GM18870 (cell line): Measurements from ENCODE around the gene GPR152.

ENCODE experiments used
- ATAC-seq: cut with Tn5 transposase; IDR thresholded peaks from one replicate; pipeline ENCODE4 v1.9.1; 2021; ENCODE audit warnings: moderate library complexity; ENCODE audit not compliant: unreplicated experiment

The GPR152 gene, protein sequence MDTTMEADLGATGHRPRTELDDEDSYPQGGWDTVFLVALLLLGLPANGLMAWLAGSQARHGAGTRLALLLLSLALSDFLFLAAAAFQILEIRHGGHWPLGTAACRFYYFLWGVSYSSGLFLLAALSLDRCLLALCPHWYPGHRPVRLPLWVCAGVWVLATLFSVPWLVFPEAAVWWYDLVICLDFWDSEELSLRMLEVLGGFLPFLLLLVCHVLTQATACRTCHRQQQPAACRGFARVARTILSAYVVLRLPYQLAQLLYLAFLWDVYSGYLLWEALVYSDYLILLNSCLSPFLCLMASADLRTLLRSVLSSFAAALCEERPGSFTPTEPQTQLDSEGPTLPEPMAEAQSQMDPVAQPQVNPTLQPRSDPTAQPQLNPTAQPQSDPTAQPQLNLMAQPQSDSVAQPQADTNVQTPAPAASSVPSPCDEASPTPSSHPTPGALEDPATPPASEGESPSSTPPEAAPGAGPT

DNA sequence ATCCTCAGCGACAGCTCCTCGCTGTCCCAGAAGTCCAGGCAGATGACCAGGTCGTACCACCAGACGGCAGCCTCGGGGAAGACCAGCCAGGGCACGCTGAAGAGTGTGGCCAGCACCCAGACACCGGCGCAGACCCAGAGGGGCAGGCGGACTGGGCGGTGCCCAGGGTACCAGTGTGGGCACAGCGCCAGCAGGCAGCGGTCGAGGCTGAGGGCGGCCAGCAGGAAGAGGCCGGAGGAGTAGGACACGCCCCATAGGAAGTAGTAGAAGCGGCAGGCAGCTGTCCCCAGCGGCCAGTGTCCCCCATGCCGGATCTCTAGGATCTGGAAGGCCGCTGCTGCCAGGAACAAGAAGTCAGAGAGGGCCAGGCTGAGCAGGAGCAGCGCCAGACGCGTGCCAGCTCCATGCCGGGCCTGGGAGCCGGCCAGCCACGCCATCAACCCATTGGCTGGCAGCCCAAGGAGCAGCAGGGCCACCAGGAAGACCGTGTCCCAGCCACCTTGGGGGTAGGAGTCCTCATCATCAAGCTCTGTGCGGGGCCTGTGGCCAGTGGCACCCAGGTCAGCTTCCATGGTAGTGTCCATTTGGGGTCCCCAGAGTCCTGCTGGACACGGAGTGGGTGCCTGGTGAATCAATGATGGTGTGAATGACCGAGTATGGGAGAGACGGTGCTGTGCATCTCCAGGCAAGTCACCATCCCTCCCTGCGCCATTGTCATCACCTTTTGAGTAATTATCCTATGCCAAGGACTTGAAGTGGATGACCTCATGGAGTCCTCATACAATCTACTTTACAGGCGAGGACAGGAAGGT lies at the start of gene GPR152:
Gene GPR152 (minus strand): TSS at position 589 of the 812 bp plus-strand sequence. CDS start 5 bp downstream, at position 584.
- ATAC-seq = no peak

DNA sequence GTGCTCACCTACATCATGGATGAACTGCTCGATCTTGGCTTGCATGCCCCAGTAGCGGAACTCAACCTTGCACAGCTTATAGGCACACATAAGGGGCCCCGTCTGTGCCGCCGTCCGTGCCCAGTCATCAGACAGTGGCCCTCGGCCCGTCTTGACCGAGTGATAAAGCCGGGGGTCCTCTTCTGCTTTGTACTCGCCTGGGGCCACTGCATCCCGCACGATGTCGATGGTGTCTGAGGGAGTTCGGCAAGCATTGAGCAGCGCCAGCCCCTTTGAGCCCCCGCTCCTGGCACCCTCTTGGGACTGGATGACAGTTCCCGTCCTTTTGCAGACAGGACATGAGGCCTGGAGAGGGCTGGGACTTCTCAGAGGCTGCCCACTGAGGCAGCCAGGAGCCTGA lies 49.3 kb upstream of the GPR152 start:
- ATAC-seq = no peak

DNA sequence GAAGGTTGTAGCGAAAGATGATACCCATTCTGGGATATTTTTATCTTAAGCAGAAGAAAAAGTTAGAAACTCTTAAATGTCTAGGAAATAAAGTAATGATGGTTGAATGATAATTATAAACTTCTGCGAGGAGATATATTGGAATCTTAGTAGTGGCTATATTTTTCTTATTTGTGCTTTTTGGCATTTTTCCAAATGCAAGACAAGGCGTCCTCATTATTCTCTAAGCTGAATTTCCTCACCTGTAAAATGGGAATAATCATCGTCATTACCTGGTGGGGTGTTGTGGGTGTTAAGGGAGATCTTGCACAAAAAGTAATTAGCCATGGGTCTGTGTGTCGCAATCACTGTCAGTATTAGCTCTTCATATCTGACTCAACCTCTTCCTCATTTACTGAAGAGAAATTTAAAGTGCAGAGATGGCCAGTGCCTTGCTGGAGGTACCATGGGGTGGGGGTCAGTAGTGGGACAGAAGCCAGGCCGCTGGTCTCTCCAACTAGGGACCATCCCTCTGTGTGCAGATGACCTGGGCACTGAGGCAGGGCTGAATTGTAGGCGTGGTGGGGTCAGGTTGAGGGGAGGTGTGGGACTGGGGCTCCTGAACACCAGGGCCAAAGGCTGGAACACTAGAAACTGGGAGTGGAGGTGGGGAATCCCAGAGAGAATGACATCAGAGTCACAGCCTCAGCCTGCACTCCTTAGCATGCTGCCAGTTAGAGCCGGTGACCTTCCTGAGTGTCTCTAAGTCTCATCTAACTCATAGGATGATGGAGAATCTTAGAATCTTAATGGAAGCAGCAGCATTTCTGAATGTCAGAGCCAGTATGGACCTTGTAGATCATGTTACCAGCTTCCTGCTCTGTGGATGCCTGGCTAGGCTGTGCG lies 48.5 kb upstream of the GPR152 start:
- ATAC-seq = no peak

DNA sequence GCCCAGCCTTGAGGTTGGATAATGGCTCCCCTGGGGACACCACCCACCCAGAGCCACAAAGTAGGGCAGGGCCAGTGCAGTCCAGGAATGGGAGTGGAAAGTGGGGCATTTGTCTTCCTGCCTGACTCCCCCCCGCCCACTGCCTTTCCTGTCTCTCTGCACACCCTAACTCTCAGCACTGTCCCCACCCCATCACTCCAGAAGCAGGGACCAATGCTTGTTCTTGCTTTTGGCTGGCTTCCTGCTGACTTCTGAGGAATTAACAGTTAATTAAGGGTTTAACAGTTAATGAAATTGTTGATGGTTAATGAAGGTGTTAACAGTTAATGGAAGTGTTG lies 47.9 kb upstream of the GPR152 start:
- no peak for ATAC-seq

DNA sequence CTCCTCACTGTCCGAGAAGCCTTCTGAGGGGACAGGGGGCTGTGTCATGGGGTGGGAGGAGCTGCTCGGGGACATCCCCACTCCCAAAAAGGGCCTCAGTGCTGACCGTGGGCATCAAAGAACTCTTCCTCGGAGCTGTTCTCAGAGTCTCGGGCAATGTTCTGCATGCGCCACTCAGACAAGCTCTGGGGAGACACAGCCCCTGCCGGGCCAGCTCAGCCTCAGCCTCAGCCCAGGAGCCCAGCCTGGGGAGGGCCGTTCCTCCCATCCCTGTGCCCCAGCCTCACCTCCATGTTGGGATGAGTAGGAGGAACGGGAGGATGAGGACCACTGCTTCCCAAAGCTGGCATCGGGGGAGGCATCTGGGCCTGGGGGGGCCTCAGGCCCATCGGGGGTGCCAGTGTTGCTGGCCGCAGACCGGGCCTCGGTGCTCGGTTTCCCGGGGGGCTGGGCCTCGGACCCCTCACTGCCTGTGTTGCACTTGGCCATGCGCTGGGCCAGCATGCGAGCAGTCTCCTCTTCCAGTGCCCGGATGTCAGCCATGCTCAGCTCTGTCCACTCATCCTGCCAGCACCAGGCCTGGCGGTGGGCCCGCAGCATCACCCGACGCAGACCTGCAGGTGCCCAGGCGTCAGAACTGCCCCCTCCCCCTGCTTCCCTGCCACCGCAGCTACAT lies 47.4 kb upstream of the GPR152 start:
- ATAC-seq = no peak

DNA sequence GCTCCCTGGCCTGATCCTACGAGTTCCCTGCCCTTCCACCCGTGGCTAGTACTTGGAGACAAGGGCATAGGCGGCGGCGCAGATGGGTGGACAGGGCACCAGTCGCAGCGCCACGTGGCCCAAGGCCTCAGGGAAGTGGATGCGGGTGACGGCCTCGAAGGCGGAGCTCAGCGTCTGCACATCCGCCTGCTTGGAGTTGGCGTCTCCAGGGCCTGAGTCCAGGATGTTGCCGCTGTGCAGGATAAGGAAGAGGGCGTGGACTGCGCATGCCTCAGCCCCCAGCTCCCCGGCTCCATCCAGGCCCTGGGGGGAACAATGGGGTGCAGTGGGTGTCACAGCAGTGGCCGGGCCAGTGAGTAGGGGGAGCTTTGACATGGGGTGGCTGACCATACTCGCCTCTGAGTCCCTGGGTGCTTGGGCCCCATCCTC lies 46.0 kb upstream of the GPR152 start:
- ATAC-seq = no peak

DNA sequence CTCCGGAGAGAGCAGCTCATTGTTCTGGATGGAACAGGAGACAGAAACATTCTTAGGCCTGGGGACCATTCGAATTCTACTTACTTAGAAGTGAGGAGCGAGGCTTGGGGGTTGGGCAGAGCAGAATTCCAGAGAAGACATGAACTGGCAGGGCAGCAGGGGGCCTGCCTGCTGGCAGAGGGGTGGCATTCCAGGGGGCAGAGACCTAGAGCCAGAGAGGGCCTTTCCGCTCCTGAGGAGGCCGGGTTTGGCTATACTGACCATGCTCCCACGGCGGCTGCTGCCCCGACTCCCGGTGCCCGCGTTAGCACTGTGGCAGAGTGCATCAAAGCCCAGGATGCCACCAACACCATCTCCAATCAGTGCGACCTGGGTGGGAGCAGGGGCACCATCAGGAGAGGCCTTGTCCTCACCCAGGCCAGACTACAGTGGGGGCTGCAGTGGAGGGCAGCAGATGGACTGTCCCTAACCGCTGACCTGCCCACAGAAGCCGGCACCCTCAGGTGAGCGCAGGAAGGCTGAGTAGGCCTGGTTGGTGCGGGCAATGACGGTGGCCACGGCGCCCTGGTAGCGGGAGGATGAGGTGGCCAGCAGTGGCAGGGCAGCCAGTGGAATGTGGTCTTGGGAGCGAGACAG lies 45.2 kb upstream of the GPR152 start:
- no peak for ATAC-seq

DNA sequence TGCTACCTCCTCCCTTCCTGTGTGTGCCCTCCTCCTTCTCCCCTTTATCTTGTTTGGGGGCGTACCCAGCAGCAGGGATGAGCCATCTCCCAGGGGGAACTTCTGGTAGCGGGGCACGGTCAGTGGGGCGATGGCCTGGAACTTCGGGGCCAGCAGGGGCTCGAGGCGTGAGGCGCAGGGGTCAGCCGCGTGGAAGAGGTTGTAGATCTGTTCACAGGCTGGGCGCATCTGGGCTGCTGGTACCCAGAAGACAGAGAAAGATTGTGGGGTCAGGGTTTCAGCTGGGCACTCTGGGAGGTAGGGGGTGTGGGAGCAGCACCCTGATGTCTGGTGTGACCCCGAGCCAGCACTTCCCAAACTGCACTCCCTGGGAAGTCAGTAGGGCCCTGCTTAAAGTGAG lies 43.6 kb upstream of the GPR152 start:
- ATAC-seq = no peak

DNA sequence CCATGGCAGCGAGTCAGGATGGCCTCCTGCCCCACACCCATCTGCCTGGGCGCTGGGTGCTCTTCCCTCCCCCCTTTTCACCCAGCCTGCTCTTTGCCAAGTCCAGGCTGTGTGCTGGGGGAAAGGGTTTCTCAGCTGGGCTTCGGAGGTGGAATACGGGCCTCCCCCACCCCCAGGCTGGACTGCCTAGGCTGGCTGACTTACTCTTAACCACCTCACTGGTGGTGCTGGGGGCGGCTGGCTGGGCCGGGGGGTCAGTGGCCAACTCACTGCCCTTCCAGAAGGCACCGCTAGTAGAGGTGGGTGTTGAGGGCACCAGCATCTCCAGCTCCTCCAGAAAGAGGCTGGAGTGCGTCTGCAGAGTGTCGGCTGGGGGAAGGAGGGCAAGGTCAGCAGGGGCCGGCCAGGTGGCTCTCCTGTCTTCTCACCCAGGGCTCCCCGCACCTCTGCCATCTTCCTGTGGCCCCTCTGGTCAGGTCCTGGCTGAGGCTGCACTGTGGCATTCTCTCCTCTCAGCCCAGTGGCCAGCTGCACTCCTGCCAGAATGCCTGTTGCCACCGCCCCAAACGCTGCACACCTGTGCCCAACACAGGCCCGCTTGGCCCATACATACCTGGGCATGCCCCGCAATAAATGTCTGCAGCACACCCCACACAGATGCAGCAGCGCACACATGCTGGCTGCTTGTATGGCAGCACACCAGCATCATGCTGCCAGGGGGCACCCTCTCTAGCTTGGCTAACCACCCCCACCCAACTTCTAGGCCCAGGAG lies 42.9 kb upstream of the GPR152 start:
- ATAC-seq = no peak

DNA sequence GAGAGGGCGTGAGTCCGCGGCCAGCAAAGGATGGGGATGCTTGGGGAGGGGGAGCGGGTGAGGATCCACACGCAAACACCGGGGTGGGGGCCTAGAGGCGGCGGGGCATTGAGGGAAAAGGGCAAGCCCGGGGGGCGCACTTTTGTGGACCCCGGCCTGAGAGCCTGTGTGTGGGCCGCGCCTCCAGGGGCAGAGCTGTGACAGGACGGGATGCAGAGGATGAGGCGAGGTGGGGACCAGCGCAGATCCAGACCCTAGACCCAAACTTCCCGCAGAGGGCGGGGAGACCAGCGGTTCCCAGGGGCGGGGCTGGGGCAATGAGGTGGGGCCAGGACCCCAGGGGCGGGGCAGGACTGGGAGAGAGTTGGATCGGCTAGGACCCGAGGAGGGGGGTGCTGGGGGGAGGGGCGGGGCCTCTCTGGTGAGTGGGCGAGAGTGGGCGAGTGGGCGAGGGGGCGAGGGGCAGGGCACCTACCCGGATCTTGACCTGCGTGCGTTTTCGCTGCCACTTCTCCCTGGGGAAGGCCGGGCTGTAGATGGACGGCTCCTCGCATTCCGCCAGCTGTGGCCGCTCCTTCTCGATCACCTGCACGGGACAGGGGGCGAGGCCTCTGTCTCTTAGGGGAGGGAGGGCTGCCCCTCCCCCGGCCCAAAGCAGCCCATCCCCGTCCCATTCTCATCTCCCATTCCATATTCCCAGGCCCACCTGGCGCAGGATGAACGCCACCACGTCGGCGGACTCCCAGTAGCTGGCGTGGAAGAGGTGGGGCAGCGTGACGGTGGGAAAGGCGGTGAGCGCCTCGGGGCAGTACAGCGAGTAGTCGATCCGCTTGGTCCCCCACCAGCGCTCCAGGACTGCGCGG lies 42.1 kb upstream of the GPR152 start:
- no peak for ATAC-seq

DNA sequence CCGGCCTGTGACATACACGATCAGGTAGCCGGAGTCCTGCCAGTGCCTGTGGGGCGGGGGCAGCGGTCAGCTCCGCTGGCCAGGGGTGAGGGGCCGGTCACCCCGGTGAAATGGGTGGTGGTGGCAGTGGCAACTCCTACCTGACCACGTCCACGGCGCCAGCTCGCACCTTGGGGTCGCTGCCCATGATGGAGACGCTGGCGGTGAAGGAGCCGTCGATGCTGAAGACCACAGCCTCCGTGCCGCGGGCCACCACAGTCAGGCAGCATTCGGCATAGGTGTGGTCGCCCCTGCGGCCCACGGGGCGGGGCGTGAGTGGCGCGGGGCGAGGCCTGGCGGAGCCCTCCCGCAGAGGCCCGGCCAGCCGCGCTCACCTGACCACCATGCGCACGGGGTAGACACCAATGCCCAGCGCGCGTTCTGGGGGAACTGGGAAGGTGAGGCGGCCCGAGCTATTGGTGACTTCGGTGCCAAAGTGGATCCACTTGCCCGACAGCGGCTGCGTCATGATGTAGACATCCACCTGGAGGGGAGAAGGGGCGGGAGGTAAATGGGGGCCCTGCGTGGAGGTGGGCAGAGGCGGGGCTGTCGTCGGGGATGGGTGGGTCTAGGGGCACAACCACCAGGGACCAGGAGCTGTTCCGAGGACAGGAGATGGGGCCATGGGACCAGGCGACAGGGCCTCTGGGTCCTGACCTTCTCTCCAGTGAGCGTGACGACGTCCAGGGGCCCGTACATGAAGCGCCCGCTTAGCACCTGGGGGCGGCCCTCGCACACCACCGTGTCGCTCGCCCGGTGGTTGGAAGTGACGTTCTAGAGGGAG lies 41.2 kb upstream of the GPR152 start:
- no peak for ATAC-seq

DNA sequence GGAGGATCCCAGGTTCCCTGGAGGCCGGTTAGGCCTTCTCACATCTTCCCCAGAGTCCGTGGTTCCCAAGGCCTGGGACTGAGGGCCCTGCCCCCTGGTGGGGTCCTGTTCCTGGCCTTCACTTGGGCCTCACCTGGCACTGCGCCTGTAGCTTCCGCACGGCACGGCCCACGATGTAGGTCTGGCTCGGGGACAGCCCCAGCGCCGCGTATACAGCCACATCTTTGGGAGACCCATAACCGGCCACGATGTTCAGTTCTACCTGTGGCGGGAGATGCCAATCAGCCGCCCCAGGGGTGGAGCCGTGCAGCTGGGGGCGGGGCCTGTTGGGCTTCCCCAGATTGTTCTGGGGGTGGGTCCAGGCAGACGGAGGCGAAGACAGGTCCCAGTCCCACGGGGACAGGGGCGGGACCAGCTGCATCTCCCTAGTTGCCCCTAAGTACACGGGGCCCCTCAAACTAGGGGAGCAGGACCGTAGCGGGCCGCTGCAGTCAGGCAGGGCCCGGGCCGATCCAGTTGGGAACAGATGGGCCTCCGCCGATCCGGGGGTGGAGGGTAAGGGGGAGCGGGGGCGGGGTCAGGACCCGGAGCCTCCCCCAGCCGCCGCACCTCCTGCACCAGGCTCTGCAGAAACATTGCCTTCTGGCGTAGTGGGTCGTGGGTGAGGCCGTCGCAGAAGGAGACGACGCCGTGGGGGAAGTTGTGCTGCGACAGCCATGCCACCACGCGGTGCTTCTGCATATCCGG lies 40.4 kb upstream of the GPR152 start:
- ATAC-seq = no peak

DNA sequence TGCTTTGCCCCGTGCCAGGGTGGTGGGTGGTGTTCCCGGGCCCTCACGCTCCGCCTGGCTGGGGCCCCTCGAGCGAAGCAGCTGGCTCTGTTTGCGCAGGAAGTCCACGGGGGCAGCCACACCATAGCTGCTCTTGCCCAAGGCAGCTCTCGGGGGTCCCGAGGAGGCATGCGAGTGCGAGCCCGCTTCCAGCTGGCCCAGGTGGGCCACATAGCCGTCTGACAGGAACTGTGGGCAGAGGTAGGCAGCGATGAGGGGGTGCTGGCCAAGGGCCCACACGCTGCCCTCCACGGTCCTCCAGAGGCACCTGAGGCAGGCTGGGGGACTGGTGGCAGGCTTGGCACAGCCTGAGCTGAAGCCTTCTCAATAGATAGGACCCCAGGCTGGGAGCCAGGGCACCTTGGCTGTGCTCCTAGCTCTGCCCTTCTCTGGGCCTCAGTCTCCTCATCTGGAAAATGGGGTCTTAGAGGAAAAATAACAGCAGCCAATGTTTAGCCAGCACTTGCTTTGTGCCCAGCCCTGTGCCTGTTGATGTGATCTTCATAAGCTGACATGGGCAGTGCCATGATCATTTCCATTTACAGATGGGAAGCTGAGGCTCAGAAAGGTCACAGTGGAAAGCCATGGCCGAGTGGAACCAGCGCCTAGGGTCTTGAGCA lies 39.7 kb upstream of the GPR152 start:
- no peak for ATAC-seq

DNA sequence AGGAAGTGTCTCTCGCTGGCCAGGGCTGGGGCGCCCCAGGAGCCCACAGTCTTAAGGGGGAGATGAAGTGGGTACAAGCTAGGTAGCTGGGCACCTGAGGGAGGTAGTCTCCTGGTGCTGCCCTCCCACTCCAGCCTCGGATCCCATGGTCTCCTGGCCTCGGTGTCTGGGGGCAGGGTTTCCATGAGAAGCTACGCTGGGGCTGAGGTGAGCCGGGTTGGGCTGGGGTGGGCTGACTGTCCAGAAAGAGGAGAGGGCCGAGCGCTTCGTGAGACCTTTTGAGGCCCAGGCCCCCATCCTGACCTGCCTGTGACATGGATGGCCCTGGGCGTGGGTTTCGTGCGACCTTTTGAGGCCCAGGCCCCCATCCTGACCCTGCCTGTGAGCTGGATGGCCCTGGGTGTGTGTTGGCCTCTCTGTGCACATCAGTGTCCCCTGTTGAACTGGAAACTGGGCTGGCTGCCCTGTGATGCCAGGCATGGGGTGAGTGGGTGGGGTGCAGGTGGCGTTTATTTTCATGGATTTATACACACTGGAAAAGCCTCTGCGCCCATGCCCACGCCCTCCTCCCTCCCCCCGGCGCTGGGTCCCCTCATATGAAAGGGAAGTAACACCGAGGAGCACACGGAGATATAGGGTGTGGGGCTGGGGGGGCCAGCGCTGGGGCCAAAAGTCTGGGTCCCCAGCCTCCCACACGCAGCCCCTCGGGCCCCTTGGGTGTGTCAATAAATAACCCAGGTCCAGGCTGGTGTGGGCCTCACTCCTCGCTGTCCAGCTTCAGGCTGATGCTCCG lies 38.9 kb upstream of the GPR152 start:
- no peak for ATAC-seq

DNA sequence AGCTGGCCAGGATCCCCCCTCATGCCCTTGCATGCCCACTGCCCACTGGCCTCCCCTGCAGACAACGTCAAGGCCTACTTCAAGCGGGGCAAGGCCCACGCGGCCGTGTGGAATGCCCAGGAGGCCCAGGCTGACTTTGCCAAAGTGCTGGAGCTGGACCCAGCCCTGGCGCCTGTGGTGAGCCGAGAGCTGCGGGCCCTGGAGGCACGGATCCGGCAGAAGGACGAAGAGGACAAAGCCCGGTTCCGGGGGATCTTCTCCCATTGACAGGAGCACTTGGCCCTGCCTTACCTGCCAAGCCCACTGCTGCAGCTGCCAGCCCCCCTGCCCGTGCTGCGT lies 38.2 kb upstream of the GPR152 start:
- ATAC-seq = no peak
